Trophoblast cell (in vitro differentiated cells and primary cell): ENCODE measurements around the gene ZNF408.

ENCODE experiments used
- DNase-seq, 2 donors: peaks; one replicate each; pipeline ENCODE4 v3.0.0-alpha.2; 2016
- H2AFZ ChIP-seq: 2 replicates; pipeline ENCODE4 v1.6.1; 2013; ENCODE audit warnings: low read length, moderate library complexity, mild to moderate bottlenecking; ENCODE audit not compliant: insufficient read depth, poor library complexity
- H2AK5ac ChIP-seq: 2 replicates; pipeline ENCODE4 v1.6.1; 2013; ENCODE audit warnings: mild to moderate bottlenecking, low read length
- H2BK120ac ChIP-seq: 2 replicates; pipeline ENCODE4 v1.6.1; 2013; ENCODE audit warnings: low read length, mild to moderate bottlenecking, moderate library complexity; ENCODE audit not compliant: insufficient read depth, poor library complexity
- H2BK12ac ChIP-seq: 2 replicates; pipeline ENCODE4 v1.6.1; 2013; ENCODE audit warnings: mild to moderate bottlenecking, low read length, moderate library complexity
- H2BK5ac ChIP-seq: 2 replicates; pipeline ENCODE4 v1.6.1; 2013; ENCODE audit warnings: low read length, low read depth, moderate library complexity, mild to moderate bottlenecking; ENCODE audit not compliant: poor library complexity
- H3K14ac ChIP-seq: 2 replicates; pipeline ENCODE4 v1.6.1; 2013; ENCODE audit warnings: mild to moderate bottlenecking, low read length
- H3K18ac ChIP-seq: 2 replicates; pipeline ENCODE4 v1.6.1; 2013; ENCODE audit warnings: mild to moderate bottlenecking, low read length
- H3K23ac ChIP-seq: 2 replicates; pipeline ENCODE4 v1.6.1; 2013; ENCODE audit warnings: low read length
- H3K27ac ChIP-seq: 2 replicates; pipeline ENCODE4 v1.5.1; 2013; ENCODE audit warnings: low read depth, mild to moderate bottlenecking, inconsistent platforms, low read length, moderate library complexity
- H3K27me3 ChIP-seq: 2 replicates; pipeline ENCODE4 v1.6.1; 2013; ENCODE audit warnings: inconsistent platforms, mild to moderate bottlenecking, low read length, moderate library complexity; ENCODE audit not compliant: insufficient read depth
- H3K36me3 ChIP-seq, 2 experiments: 1 replicate in 1 of 2; 2 replicates in 1 of 2; pipeline ENCODE4 v1.6.1; 2013; ENCODE audit warnings: low read length in 2 of 2, mild to moderate bottlenecking in 2 of 2, moderate library complexity in 1 of 2; ENCODE audit not compliant: insufficient read depth in 2 of 2, control insufficient read depth in 1 of 2
- H3K4ac ChIP-seq: 2 replicates; pipeline ENCODE4 v1.6.1; 2013; ENCODE audit warnings: low read depth, mild to moderate bottlenecking, low read length, moderate library complexity
- H3K4me1 ChIP-seq, 2 experiments: 1 replicate in 1 of 2; 2 replicates in 1 of 2; pipeline ENCODE4 v1.6.1; 2013; ENCODE audit warnings: low read length in 2 of 2, mild to moderate bottlenecking in 2 of 2, moderate library complexity in 1 of 2; ENCODE audit not compliant: insufficient read depth in 2 of 2, control insufficient read depth in 1 of 2
- H3K4me2 ChIP-seq: 2 replicates; pipeline ENCODE4 v1.6.1; 2013; ENCODE audit warnings: inconsistent platforms, mild to moderate bottlenecking, low read length, moderate library complexity
- H3K4me3 ChIP-seq: 2 replicates; pipeline ENCODE4 v1.5.1; 2013; ENCODE audit warnings: mild to moderate bottlenecking, low read depth, low read length, inconsistent platforms
- H3K79me1 ChIP-seq: one replicate; pipeline ENCODE4 v1.6.1; 2013; ENCODE audit warnings: low read length
- H3K79me2 ChIP-seq: 2 replicates; pipeline ENCODE4 v1.6.1; 2013; ENCODE audit warnings: low read length, mild to moderate bottlenecking; ENCODE audit not compliant: control insufficient read depth, insufficient read depth, poor library complexity
- H3K9ac ChIP-seq: 2 replicates; pipeline ENCODE4 v1.6.1; 2013; ENCODE audit warnings: mild to moderate bottlenecking, low read length
- H3K9me3 ChIP-seq: 2 replicates; pipeline ENCODE4 v1.6.1; 2013; ENCODE audit warnings: low read depth, mild to moderate bottlenecking, control low read depth, inconsistent platforms, low read length; ENCODE audit not compliant: insufficient read depth
- H4K12ac ChIP-seq: 2 replicates; pipeline ENCODE4 v1.6.1; 2013; ENCODE audit warnings: low read depth, mild to moderate bottlenecking, low read length, moderate library complexity
- H4K8ac ChIP-seq: 2 replicates; pipeline ENCODE4 v1.6.1; 2013; ENCODE audit warnings: low read depth, mild to moderate bottlenecking, low read length, moderate library complexity
- H4K91ac ChIP-seq: one replicate; pipeline ENCODE4 v1.6.1; 2013; ENCODE audit warnings: low read depth, mild to moderate bottlenecking, low read length, moderate library complexity
- WGBS: extraction: QIAGEN DNeasy Blood & Tissue Kit; methylation state at CpG from one replicate; pipeline ENCODE4 v1.1.7; 2013; ENCODE audit warnings: missing lambda C conversion rate; ENCODE audit not compliant: insufficient read length, insufficient coverage; ENCODE audit errors: extremely low coverage; 5-methylcytosine and 5-hydroxymethylcytosine counted together

Gene ZNF408

GRCh38 chr11:46675949-46676348 is 24.9 kb upstream of the ZNF408 start:
- peak overlapping the region; percentile 64 for H2BK5ac ChIP-seq
- peak overlapping the region; percentile 55 for H3K18ac ChIP-seq
- H3K9ac ChIP-seq = no peak overlapping the region
- peak overlapping the region; percentile 79 for H3K27ac ChIP-seq
- H2AFZ ChIP-seq = peak overlapping the region; percentile 52
- no peak overlapping the region for H3K4me3 ChIP-seq
- DNase-seq = no peak
- H3K14ac ChIP-seq = peak overlapping the region; percentile 62
- peak overlapping the region; percentile 66 for H4K12ac ChIP-seq
- H3K9me3 ChIP-seq = no peaks in the 10 kb centered on the region
- H3K36me3 ChIP-seq = peaks cover 58 to 66% of the 10 kb centered on the region in 2 experiments
- no peaks in the 10 kb centered on the region for H3K79me2 ChIP-seq
- H2BK12ac ChIP-seq = peak overlapping the region; percentile 71
- peak overlapping the region; percentile 63 for H2BK120ac ChIP-seq
- peak overlapping the region; percentile 27 for H4K8ac ChIP-seq
- H3K4ac ChIP-seq = no peak overlapping the region
- peaks cover 11% of the 10 kb centered on the region for H3K79me1 ChIP-seq
- WGBS = no CpG with 5 or more reads among the region's 7 CpGs
- peaks cover 17 to 20% of the 10 kb centered on the region in 2 experiments for H3K4me1 ChIP-seq
- H3K27me3 ChIP-seq = no peaks in the 10 kb centered on the region
- peak overlapping the region; percentile 87 for H2AK5ac ChIP-seq
- no peak overlapping the region for H3K4me2 ChIP-seq
- H3K23ac ChIP-seq = no peak overlapping the region
- peak overlapping the region; percentile 86 for H4K91ac ChIP-seq

- H3K36me3 ChIP-seq = peaks cover 63 to 67% of the 10 kb centered on the region in 2 experiments
- H2AK5ac ChIP-seq = peak overlapping the region; percentile 30
- H3K4me2 ChIP-seq = no peak overlapping the region
- no peak overlapping the region for H4K12ac ChIP-seq
- no peaks in the 10 kb centered on the region for H3K27me3 ChIP-seq
- no peak overlapping the region for H4K91ac ChIP-seq
- WGBS = no CpG with 5 or more reads among the region's 15 CpGs
- H4K8ac ChIP-seq = peak overlapping the region; percentile 9
- H2BK120ac ChIP-seq = no peak overlapping the region
- DNase-seq = no peak
- H3K18ac ChIP-seq = no peak overlapping the region
- H3K9me3 ChIP-seq = no peaks in the 10 kb centered on the region
- no peak overlapping the region for H2BK12ac ChIP-seq
- H3K23ac ChIP-seq = no peak overlapping the region
- H3K4me3 ChIP-seq = no peak overlapping the region
- H3K4me1 ChIP-seq = peaks cover 17 to 20% of the 10 kb centered on the region in 2 experiments
- H2AFZ ChIP-seq = no peak overlapping the region
- no peak overlapping the region for H3K14ac ChIP-seq
- H3K79me2 ChIP-seq = no peaks in the 10 kb centered on the region
- H3K27ac ChIP-seq = no peak overlapping the region
- no peak overlapping the region for H3K9ac ChIP-seq
- peaks cover 11% of the 10 kb centered on the region for H3K79me1 ChIP-seq
- no peak overlapping the region for H3K4ac ChIP-seq
- no peak overlapping the region for H2BK5ac ChIP-seq
These were observed 24.2 kb upstream of the ZNF408 start for GRCh38 chr11:46676436-46677158.

- H4K12ac ChIP-seq = no peak overlapping the region
- H2BK120ac ChIP-seq = no peak overlapping the region
- no CpG with 5 or more reads among the region's 8 CpGs for WGBS
- peaks cover 65 to 67% of the 10 kb centered on the region in 2 experiments for H3K36me3 ChIP-seq
- H3K4me2 ChIP-seq = no peak overlapping the region
- H3K9me3 ChIP-seq = no peaks in the 10 kb centered on the region
- no peak overlapping the region for H3K18ac ChIP-seq
- H3K79me2 ChIP-seq = no peaks in the 10 kb centered on the region
- no peak overlapping the region for H3K4ac ChIP-seq
- no peak overlapping the region for H4K91ac ChIP-seq
- no peak overlapping the region for H3K4me3 ChIP-seq
- H2BK12ac ChIP-seq = no peak overlapping the region
- H2BK5ac ChIP-seq = no peak overlapping the region
- H4K8ac ChIP-seq = no peak overlapping the region
- no peak overlapping the region for H3K27ac ChIP-seq
- H3K9ac ChIP-seq = no peak overlapping the region
- peaks cover 17 to 20% of the 10 kb centered on the region in 2 experiments for H3K4me1 ChIP-seq
- no peak overlapping the region for H2AK5ac ChIP-seq
- peaks cover 11% of the 10 kb centered on the region for H3K79me1 ChIP-seq
- no peaks in the 10 kb centered on the region for H3K27me3 ChIP-seq
- no peak for DNase-seq
- no peak overlapping the region for H3K23ac ChIP-seq
- H3K14ac ChIP-seq = no peak overlapping the region
- H2AFZ ChIP-seq = no peak overlapping the region
These were observed 23.7 kb upstream of the ZNF408 start for GRCh38 chr11:46677169-46677568.

GRCh38 chr11:46677991-46678740 is 22.7 kb upstream of the ZNF408 start:
- Histone ChIP-seq H2BK120ac (no peak overlapping the region), H3K79me2 (no peaks in the 10 kb centered on the region), H3K9ac (no peak overlapping the region), H3K4me3 (no peak overlapping the region), H4K91ac (no peak overlapping the region), H3K4me1 (peaks cover 17 to 20% of the 10 kb centered on the region in 2 experiments), H2AFZ (no peak overlapping the region), H4K12ac (no peak overlapping the region), H3K36me3 (peaks cover 57 to 59% of the 10 kb centered on the region in 2 experiments), H3K18ac (no peak overlapping the region), H3K23ac (no peak overlapping the region), H2BK5ac (no peak overlapping the region), H3K4ac (no peak overlapping the region), H3K27ac (no peak overlapping the region), H3K27me3 (no peaks in the 10 kb centered on the region), H4K8ac (no peak overlapping the region), H3K4me2 (no peak overlapping the region), H3K9me3 (no peaks in the 10 kb centered on the region), H2BK12ac (no peak overlapping the region), H3K14ac (no peak overlapping the region), H2AK5ac (no peak overlapping the region), H3K79me1 (peaks cover 11% of the 10 kb centered on the region)
- WGBS = no CpG with 5 or more reads among the region's 10 CpGs
- DNase-seq = no peak
